IMR-90 (cell line): Measurements from ENCODE around the gene NCKAP5.

ENCODE experiments used
- CEBPB ChIP-seq: IDR thresholded peaks from 2 replicates; pipeline ENCODE4 v1.6.1; 2012; ENCODE audit warnings: low read depth, low read length, improper control_type of control experiment
- CHD1 ChIP-seq: IDR thresholded peaks from 2 replicates; pipeline ENCODE4 v1.6.1; 2012; ENCODE audit warnings: low read depth, low read length, improper control_type of control experiment
- FOS ChIP-seq: fragments of 150-350 bp; IDR thresholded peaks from 2 replicates; pipeline ENCODE4 v1.6.1; 2016; ENCODE audit warnings: low read depth, low read length
- MAFK ChIP-seq: IDR thresholded peaks from 2 replicates; pipeline ENCODE4 v1.6.1; 2012; ENCODE audit warnings: low read depth, low read length, improper control_type of control experiment
- MXI1 ChIP-seq: IDR thresholded peaks from 2 replicates; pipeline ENCODE4 v1.6.1; 2012; ENCODE audit warnings: low read depth, mild to moderate bottlenecking, low read length, moderate library complexity, borderline replicate concordance
- NFE2L2 ChIP-seq: fragments of 150-350 bp; IDR thresholded peaks from 2 replicates; pipeline ENCODE4 v1.6.1; 2016; ENCODE audit warnings: low read depth, mild to moderate bottlenecking, low read length
- POLR2A ChIP-seq: IDR thresholded peaks from 2 replicates; pipeline ENCODE4 v1.6.1; 2012; ENCODE audit warnings: mild to moderate bottlenecking, low read depth, low read length
- RAD21 ChIP-seq: IDR thresholded peaks from 2 replicates; pipeline ENCODE4 v1.6.1; 2012; ENCODE audit warnings: low read length, improper control_type of control experiment
- RCOR1 ChIP-seq: IDR thresholded peaks from 2 replicates; pipeline ENCODE4 v1.6.1; 2012; ENCODE audit warnings: mild to moderate bottlenecking, low read length, improper control_type of control experiment; ENCODE audit not compliant: insufficient replicate concordance
- RFX5 ChIP-seq: IDR thresholded peaks from 2 replicates; pipeline ENCODE4 v1.8.0; 2012; ENCODE audit warnings: low read depth, mild to moderate bottlenecking, low read length, moderate library complexity
- SMC3 ChIP-seq: fragments of 150-350 bp; IDR thresholded peaks from 2 replicates; pipeline ENCODE4 v1.6.1; 2016; ENCODE audit warnings: low read depth, mild to moderate bottlenecking, antibody characterized with exemption, low read length, moderate library complexity
- TF ChIP-seq, protein P1 (sequence below): conservative IDR thresholded peaks from 2 replicates; pipeline ENCODE4 v1.5.1; 2012; ENCODE audit warnings: mild to moderate bottlenecking, low read depth, low read length, improper control_type of control experiment
- TF ChIP-seq, protein P2 (sequence below): fragments of 150-350 bp; IDR thresholded peaks from 2 replicates; pipeline ENCODE4 v1.6.1; 2017; ENCODE audit warnings: mild to moderate bottlenecking, antibody characterized with exemption, low read length, low read depth
- TF ChIP-seq, protein P3 (sequence below): fragments of 150-350 bp; IDR thresholded peaks from 2 replicates; pipeline ENCODE4 v1.6.1; 2016; ENCODE audit warnings: low read depth, mild to moderate bottlenecking, low read length, moderate library complexity, borderline replicate concordance

DNA sequence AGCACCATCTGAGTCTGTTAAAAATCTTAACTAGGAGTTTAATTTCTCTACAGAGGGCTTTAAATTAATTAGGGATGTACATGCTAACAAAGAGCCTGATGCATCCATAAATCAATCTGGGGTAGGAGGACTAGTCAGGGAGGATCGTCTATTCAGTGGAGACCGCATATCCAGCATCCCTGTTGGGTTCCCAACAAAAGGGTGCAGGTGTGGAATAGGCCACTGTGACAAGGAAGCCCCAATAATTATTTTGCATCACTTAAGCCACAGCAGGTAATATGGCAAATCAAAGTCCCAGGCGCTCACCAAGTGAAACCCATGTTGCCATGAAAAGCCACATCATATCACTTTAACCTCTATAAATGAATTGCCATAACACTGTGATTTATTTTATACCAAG is 392.3 kb downstream of the NCKAP5 start:
- TF ChIP-seq POLR2A = no peak
- TF ChIP-seq MXI1 = no peak
- TF ChIP-seq, protein P1, sequence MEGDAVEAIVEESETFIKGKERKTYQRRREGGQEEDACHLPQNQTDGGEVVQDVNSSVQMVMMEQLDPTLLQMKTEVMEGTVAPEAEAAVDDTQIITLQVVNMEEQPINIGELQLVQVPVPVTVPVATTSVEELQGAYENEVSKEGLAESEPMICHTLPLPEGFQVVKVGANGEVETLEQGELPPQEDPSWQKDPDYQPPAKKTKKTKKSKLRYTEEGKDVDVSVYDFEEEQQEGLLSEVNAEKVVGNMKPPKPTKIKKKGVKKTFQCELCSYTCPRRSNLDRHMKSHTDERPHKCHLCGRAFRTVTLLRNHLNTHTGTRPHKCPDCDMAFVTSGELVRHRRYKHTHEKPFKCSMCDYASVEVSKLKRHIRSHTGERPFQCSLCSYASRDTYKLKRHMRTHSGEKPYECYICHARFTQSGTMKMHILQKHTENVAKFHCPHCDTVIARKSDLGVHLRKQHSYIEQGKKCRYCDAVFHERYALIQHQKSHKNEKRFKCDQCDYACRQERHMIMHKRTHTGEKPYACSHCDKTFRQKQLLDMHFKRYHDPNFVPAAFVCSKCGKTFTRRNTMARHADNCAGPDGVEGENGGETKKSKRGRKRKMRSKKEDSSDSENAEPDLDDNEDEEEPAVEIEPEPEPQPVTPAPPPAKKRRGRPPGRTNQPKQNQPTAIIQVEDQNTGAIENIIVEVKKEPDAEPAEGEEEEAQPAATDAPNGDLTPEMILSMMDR = no peak
- TF ChIP-seq NFE2L2 = no peak
- TF ChIP-seq, protein P2, sequence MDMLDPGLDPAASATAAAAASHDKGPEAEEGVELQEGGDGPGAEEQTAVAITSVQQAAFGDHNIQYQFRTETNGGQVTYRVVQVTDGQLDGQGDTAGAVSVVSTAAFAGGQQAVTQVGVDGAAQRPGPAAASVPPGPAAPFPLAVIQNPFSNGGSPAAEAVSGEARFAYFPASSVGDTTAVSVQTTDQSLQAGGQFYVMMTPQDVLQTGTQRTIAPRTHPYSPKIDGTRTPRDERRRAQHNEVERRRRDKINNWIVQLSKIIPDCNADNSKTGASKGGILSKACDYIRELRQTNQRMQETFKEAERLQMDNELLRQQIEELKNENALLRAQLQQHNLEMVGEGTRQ = no peak
- TF ChIP-seq FOS = no peak
- TF ChIP-seq CHD1 = no peak
- no peak for TF ChIP-seq SMC3
- TF ChIP-seq CEBPB = no peak
- TF ChIP-seq RAD21 = no peak
- no peak for TF ChIP-seq MAFK
- TF ChIP-seq, protein P3, sequence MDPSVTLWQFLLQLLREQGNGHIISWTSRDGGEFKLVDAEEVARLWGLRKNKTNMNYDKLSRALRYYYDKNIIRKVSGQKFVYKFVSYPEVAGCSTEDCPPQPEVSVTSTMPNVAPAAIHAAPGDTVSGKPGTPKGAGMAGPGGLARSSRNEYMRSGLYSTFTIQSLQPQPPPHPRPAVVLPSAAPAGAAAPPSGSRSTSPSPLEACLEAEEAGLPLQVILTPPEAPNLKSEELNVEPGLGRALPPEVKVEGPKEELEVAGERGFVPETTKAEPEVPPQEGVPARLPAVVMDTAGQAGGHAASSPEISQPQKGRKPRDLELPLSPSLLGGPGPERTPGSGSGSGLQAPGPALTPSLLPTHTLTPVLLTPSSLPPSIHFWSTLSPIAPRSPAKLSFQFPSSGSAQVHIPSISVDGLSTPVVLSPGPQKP = no peak
- no peak for TF ChIP-seq RFX5
- no peak for TF ChIP-seq RCOR1
